Activated gamma-delta T cell treated with Interleukin-2 at 50 U/mL for 16 hours (primary cell): ENCODE results near the gene CD163L1.
"Not testable (repeated sequence)": the region's sequence is repeated elsewhere in the genome, so short reads cannot be mapped to it uniquely, and the experiment has no call there.

Experiments
- DNase-seq: peaks from one replicate; pipeline ENCODE4 v3.0.0-alpha.2; 2020

Gene CD163L1

DNA sequence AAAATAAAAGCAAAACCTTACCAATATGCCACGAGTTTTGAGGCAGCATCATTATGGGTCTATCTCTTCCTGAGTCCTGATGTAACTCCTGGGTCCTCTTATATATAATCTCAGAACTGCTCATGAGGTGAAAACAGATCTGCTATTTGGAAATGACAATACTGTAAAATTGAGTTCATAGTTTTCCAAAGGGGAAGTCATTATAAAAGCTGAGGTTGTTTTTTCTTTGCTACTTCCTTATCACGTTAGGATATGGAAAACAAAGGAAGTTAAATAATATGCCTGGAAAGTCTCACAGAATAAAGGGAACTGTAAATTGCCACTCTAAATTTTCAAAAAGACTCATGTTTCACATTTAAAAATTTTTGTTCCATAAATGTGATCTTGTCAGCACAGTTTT lies at the start of gene CD163L1:
CD163L1 (minus strand) TSS at position 78 of the 400 bp plus-strand sequence; CDS start at position 52, 26 bp downstream.
- no peak for DNase-seq

DNA sequence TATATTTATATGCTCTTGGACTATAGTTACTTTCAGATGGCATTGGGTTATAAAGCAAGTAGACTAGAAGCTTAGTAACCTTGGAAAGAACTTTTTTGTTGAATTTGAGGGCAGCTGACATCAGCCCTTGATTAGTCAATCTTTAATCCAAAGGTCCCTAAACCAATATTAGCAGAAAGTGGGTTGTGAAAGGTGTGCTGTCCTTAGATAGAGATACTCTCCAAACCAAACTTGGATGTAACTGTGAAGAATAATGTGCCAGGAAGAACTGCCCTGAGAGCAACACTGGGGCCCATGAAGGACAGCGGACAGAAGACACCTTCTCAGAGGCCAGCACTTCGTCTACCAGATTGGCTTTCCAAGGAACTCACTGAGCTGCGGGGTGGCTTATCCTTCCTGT lies 49.1 kb upstream of the CD163L1 start:
- DNase-seq: no peak

DNA sequence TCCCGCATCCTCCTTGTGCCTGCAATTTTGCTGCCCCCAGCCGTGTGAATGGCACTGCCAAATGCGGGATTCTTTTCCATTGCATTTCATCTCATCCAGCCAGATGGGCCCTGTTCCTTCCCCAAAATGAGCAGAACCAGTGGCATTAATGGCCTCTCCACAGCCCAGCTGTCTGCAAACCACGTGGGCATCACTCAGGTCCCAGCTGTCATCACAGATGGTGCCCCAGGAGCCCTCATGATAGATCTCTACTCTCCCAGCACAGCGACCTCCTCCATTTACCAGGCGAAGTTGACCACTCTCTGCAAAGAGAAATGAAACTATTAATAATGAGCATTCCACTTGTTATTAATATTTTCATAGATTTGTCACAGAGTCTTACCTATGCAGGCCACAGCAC lies 42.6 kb upstream of the CD163L1 start:
- no peak for DNase-seq

DNA sequence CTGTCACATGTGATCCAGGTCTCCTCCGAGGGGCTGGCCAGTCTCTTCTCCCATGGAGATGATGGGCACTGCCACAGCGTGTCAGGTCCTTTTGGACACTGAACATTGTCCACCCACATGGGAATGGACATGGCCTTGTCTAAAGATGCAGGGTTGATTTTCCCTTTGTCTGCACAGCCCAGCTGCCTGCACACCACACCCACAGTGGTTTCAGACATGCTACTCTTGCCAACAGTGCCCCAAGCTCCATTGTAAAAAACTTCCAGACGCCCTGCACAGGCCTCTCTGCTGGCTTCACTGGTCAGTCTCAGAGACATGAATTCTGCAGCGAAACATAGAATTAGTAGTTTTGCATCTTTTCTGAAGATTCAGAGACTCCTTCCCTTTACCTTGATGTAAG lies 41.1 kb upstream of the CD163L1 start:
- DNase-seq: no peak

DNA sequence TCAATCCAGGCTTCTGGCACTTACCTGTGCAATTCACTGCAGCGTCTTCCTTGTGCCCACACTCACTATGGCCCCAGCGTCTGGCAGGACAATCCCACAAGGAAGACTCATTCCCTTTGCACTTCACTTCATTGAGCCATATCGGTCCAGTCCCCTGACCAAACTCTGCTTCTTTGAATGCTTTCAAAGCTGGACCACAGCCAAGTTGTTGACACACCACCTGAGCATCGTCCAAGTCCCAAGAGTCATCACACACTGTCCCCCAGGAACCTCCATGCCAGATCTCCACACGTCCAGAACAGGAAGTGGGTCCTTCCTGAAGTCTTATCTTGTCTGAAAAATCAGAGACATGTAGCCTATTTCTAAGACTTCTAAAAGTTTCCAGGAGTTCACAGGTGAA lies 39.4 kb upstream of the CD163L1 start:
- no peak for DNase-seq

DNA sequence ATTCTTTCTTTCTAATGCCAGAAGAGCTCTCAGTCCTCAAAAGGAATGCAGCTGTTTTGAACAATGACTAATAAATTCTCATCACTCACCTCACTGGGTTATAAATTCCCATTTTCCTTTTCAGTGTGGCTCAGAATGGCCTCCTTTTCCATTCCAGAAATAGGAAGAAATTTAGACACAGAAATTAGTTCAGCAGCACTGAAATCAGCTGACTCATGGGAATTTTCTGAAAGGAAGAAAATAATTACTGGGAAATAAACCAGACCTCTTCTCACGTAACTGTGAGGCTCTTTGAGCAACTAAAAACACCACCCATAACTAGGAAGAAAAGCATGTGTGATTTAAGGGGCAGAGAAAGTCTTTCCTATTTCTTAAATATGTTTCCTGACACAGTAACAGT lies 35.8 kb upstream of the CD163L1 start:
- no peak for DNase-seq

DNA sequence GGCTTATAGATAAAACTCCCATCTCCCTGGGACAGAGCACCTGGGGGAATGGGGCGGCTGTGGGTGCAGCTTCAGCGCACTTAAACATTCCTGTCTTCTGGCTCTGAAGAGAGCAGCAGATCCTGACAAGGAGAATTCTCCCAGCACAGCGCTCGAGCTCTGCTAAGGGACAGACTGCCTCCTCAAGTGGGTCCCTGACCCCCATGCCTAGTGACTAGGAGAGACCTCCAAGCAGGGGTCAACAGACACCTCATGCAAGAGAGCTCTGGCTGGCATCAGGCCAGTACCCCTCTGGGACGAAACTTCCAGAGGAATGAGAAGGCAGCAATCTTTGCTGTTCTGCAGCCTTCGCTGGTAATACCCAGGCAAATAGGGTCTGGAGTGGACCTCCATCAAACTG lies 28.1 kb upstream of the CD163L1 start:
- no peak for DNase-seq

DNA sequence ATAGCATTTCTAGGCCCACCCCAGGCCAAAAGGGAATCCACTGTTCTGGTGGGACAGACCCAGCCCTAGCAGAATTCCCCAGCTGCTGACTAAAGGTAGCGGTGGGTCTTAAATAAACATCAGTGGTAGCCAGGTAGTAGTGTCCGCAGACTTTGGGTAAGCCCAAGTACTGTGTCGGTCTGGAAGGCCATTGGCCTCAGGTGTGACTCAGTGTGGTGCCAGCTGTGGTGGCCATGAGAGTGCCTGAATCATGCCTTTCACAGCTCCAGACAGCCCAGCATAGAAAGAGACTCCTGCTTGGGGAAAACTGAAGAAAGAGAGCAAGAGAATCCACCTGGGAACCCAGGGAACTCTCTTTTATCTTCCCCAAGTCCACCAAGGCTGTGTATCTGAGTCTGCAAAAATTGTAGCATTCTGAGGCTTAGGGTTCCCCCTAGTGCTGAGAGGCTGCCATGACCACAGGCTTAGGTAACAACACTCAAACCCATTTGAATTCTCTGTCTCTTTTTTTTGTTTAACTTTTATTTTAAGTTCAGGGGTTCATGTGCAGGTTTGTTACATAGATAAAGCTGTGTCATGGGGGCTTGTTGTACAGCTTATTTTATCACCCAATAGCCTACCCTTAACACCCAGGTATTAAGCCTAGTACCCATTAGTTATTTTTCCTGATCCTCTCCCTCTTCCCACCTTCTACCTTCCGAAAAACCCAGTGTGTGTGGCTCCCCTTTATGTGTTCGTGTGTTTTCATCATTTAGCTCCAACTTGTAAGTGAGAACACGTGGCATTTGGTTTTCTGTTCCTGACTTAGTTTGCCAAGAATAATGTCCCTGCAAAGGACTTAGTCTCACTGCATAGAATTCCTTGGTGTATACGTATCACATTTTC lies 16.7 kb upstream of the CD163L1 start:
- DNase-seq: peak; percentile 57

DNA sequence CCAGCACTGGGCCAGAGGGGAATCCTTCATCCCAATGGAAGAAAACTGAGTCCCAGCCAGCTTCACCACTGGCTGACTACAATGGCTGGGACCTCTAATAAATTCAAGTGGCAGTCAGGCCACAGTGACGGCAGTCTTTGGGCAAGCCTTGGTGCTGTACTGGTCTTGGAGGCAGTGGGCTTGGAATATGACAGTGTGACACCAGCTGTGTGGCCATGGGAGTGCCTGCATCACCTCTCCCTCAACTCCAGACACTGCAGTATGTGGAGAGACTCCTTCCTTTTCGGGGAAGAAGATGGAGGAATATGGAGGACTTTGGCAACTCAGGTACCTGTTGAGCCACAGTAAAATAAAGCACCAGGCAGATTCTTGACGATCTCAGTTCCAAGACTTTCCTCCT lies 16.0 kb upstream of the CD163L1 start:
- DNase-seq: no peak

DNA sequence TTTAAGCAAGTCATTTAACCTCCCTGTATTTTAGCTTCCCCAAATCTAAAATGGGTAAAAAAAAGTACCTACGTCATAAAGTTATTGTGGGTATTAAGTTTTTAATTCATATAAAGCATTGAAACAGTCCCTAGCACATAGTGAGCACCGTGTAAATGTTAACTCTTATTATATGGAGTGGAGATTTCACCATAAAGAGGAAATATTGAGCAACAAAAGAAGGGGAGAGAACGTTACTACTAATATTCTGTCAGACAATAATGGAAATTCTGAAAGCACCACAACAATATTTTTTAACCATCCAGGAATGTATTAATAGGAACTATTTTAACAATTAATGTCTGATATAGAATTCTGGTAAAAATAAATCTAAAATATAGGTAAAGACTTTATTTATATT lies 7.8 kb upstream of the CD163L1 start:
- no peak for DNase-seq

DNA sequence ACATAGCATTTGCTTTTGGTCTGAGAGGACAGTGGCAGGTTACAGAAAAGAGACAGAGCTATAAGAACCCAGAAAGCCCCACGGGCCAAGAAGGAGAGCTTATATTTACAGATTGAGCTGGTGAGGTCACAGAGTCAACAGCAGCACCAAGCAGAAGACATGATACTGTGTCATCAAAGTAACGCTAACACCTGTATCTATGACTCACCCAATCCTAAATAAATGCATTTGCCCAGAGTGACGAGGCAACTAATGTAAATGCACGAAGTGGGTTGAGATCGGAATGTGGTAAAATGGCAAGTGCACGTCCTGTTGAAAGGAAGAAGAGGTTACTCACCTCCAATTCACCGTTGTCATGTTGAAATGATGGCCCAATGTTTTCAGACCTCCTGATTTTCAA lies 6.7 kb upstream of the CD163L1 start:
- no peak for DNase-seq

DNA sequence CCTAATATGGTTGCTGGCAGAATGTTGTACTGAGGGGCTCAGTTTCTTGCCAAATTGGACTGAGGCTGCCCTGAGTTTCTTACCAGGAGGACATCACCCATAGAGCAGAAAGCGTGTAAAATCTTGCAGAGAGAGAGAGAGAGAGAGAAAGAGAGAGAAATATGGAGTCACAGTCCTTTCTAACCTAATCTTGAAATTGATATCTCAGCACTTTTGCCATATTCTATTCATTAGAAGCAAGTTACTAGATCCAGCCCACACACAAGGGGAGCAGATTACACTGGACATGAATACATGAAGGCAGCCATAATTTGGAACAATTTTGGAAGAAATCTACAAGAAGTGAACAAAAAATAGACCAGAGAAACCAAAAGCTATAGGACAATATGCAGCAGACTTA lies 4.1 kb upstream of the CD163L1 start:
- no peak for DNase-seq

DNA sequence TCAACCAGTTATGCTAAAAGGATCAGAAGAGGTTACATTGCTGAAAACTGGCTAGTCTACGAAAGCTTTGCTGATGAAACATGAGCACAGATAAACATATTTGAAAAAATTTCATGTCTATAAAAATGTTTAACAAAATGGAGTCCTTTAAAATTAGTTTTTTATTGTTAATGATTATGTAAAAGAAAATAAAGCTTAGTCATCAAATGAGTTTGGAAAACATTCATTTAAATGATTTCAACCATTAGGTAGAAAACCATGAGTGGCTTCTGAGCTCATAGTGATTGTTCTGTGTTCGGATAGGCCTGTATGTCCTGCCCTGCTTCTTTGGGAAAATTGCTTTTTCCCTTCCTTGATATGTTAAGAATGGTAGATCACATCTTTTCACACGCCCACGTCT lies 584 bp upstream of the CD163L1 start:
- no peak for DNase-seq

DNA sequence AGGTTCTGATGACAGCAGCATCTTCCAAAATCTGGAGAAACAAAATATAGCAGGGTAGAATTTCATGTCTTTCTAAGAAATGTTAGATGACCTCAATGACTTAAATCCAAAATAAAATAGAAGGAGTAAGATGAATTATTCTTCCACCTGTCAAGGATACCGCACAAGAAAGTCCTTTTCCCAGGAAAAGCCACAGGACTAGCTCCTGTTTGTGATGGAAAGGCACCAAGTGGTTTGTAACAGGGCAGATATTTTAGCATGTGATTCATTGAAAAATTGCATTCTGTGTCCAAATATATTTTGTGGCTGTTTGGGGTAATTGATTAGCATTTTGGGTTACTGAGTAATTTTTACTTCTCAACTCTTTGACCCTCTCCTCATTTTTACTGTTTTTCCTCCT lies 2.7 kb downstream of the CD163L1 start:
- DNase-seq: no peak

DNA sequence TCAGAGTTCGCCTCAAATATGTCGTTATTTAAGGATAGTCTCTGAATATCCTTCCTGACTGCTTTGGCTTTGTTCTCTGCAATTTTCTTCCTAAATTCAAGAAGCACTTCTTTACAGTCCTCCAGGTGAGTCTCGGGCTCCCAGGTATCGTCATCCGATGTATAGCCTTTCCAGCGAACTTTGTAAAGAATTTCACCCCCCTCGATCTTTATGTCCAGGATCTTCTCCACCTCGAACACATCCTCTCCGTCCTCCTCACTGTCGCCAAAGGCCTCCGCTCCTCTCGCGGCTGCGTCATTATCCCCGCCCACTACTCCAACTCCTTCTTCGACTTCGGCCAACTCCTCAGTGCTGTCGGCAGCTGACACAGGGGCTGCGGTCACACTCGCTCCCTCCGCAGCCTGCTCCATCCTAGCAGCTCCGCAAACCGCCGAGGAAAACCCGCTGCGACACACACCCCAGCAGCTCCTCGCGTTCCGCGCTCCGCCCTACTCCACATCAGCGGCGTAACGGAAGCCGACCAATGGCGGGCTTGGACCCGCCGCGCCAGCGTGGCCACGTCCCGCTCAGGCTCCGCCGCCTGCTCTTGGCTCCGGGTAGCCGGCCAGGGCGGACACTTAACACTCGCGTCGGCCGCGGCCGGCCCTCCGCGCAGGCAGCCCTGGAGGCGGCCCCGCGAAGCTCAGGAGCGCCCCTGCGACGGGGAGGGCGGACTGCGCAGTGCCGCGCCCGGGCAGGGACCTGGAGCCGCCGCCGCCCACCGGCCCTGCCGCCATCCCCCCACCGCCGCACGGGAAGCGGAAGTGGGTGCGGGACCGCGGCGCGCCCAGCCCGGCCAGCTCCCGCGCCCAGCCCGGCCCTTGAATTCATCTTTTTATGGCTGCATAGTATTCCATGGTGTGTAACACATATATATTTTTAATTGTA lies 4.1 kb downstream of the CD163L1 start:
- DNase-seq: peak; percentile 21

DNA sequence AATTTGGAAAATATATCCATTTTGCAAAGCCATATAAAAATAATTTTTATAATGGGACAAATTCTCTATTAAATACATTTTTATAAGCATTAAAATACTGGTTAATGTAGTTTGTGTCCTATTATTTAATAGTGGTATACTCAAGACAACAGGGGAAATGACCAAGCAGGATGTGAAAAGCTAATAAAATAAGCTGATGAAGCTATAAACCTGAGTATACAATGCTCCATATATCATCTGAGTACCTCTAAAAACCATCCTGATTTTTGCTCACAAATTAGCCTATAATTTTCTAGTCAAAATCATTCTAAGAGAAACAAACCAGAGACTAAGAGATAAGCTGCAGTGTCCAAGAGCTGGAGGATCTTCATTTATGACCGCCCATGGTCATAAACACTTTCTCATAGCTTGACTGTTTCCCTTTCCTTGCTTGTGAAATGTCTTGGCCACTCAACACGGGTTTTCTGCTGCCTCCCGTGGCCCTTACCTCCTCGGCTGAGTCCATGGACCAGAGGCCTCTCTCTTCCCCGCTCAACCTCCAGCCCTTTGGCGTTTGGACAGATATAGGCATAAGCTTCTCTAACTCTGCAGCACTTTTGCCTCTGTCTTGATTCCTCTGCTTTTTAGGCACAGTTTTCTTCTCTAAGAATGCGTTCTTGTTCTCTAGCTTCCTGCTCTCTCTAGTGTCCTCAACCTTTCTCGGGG lies 5.5 kb downstream of the CD163L1 start:
- not testable (repeated sequence) for DNase-seq

DNA sequence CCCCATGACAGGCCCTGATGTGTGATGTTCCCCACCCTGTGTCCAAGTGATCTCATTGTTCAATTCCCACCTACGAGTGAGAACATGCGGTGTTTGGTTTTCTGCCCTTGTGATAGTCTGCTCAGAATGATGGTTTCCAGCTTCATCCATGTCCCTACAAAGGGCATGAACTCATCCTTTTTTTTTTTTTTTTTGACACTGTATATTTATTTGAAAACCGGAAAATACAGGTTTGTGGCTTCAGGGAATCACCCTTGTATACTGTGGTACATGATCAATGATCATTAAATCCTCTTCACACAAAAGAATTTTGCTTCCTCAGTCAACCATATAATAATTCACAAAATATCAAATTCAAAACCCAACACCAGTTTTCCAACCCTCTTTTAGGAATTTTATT lies 6.5 kb downstream of the CD163L1 start:
- DNase-seq: not testable (repeated sequence)

DNA sequence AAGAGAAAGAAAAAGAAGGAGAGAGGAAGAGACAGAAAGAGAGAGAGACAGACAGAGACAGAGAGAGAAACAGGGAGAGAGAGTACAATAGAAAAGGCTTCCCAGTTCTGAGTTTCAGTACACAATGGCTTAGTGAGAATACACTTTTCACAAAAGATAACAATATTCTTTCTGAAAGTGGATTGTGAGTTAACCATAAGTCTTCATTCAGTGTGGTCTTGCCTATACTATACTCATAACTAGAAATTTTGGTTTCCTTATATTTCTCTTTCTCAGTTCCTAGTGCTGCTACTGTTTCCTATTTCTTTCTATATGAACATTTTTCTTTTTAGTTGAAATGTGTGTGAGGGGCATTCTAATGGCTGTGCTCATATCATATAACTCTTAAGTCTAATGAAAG lies 9.3 kb downstream of the CD163L1 start:
- no peak for DNase-seq

DNA sequence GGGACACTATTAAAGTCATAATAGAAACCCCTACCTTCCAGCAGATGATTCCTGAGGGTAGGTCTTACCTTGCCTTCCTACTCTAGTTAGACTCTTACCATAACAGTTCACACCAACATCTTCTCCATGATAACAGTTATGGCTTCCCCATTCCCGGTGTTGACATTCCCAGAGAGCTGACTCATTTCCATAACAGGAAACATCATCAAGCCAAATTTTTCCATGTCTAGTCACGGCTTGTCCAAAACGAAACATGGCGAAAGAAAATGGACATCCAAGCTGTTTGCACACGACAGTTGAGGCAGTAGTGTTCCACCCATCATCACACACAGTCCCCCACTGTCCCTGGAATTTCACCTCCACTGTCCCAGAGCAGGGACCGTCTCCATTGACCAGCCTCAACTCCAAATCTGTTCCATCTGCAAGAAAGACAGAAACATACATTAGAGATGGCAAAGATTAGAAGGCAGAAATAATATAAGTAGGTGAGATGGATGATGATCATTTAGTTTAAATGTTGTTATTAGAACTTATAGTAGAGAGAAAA lies 10.6 kb downstream of the CD163L1 start:
- DNase-seq: no peak

DNA sequence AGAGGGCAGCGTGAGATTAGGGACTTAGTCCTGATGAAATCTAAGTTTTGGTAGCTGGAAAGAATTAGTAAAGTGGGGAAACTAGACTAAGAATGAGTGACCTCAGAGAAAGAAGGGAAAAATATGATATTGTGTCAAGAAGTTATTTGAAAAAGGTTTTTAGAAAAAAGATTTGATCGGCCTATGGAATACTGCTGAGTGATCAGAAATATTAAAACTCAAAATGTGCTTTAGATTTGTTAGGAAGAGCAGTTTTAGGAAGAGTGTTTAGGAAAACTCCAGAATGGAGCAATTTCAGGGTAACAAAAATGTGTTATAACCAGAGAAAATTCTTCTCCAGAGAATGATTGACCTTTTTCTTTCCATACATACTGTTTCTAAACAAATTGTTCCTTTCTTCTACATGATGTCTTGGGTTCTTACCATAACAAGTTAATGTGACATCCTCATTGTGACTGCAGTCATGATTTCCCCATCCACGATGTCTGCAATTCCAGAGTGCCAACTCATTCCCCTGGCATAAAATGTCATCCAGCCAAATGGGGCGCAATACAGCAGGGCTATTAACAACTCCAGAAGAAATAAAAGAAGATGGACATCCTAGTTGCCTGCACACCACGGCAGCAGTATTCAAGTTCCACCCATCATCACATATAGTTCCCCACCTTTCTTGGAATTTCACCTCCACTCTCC lies 11.8 kb downstream of the CD163L1 start:
- no peak for DNase-seq

DNA sequence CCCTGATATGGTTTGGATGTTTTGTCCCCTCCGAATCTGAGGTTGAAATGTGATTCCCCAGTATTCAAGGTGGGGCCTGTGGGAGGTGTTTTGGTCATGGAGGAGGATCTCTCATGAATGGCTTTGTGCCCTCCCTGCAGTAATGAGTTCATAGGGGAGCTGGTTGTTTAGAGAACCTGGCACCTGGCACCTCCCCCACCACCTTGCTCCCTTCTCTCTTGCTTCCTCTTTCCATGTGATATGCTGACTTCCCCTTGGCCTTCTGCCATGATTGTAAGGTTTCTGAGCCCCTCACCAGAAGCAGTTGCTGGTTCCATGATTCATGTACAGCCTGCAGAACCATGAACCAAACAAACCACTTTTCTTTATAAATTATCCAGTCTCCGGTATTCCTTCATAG lies 32.6 kb downstream of the CD163L1 start:
- no peak for DNase-seq

DNA sequence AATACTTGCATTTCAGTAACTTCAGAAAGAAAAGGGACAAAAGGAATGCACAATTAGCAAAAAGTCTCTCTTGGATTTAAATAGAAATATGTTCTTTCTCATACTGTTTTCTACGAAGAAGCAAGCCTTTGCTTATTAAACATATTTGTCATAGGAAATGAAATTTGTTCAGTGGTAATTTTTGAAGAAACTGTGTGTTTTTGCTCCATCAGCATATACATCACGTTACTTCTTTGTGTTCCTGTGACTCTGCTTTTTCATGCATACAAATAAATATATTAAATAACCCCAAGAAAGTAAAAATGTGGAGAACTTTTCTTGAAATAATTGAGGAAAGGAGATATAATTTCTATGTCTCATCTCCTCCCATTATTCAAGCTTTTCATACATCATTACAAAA lies 39.7 kb downstream of the CD163L1 start:
- DNase-seq: no peak
